Breast epithelium (tissue), 4 donors: ENCODE data around the gene OGDHL. TPM values are rescaled to one million over a fixed set of nuclear protein-coding genes. Genes with fewer than 3 reads are reported as not detected.
A peak's percentile ranks its signal among the peaks of the same experiment; 100 is the strongest.

ENCODE experiments used
- DNase-seq, 2 donors: peaks; one replicate each; pipeline ENCODE4 v3.0.0-alpha.2; 2019; ENCODE audit warnings: low spot score in 2 of 2
- H3K27ac ChIP-seq, 2 donors: fragments of 200-600 bp; sonication (generic) in 1 of 2; one replicate each; pipeline ENCODE4 v1.5.1; 2016 to 2019; ENCODE audit warnings: mild to moderate bottlenecking in 1 of 2
- H3K27me3 ChIP-seq, 2 donors: fragments of 200-600 bp; sonication (generic) in 1 of 2; one replicate each; pipeline versions ENCODE4 v1.5.1 to v1.6.0; 2017 to 2019; ENCODE audit warnings: control low read depth in 1 of 2, mild to moderate bottlenecking in 1 of 2
- H3K36me3 ChIP-seq: fragments of 200-600 bp; one replicate; pipeline ENCODE4 v1.5.1; 2019
- H3K4me1 ChIP-seq, 2 donors: fragments of 200-600 bp; sonication (generic); one replicate each; pipeline ENCODE4 v1.5.1; 2016 to 2019; ENCODE audit warnings: control low read depth in 1 of 2
- H3K4me3 ChIP-seq, 3 donors: fragments of 200-600 bp; sonication (generic); 1 replicate in 2 of 3; 2 replicates in 1 of 3; pipeline ENCODE4 v1.5.1; 2016 to 2019; ENCODE audit warnings: mild to moderate bottlenecking in 3 of 3, moderate library complexity in 2 of 3
- H3K9me3 ChIP-seq, 2 donors: fragments of 200-600 bp; sonication (generic) in 1 of 2; one replicate each; pipeline ENCODE4 v1.5.1; 2016 to 2019; ENCODE audit warnings: control low read depth in 1 of 2
- POLR2A ChIP-seq: fragments of 450-650 bp; IDR thresholded peaks from one replicate; pipeline ENCODE4 v1.6.1; 2016; ENCODE audit warnings: antibody characterized with exemption, mild to moderate bottlenecking, moderate library complexity
- POLR2AphosphoS5 ChIP-seq, 3 donors: sonication (generic); formaldehyde crosslinking; IDR thresholded peaks; one replicate each; pipeline ENCODE4 v1.6.1; 2017; ENCODE audit warnings: antibody characterized with exemption in 3 of 3
- intact Hi-C: fragments of 100-400 bp; cut with DNase I; formaldehyde crosslinking; loops from one replicate; pipeline ENCODE4 v1.15.1; 2023; ENCODE audit warnings: low total_unique reads
- total RNA-seq, 3 donors: library from RNA; depleted of rRNA; stranded (reverse); fragments of >200 nt; gene quantifications; one replicate each; pipeline ENCODE4 v1.1.0, GENCODE V29; 2016
- TF ChIP-seq, protein P1 (sequence below), 3 donors: fragments of 450-650 bp; IDR thresholded peaks; one replicate each; pipeline ENCODE4 v1.5.1; 2016 to 2017; ENCODE audit warnings: antibody characterized with exemption in 3 of 3, mild to moderate bottlenecking in 3 of 3, moderate library complexity in 3 of 3

The OGDHL gene
- total RNA-seq, 3 donors from 2014 or later = not detected

GRCh38 chr10:49747303-49747646 is 14.8 kb downstream of the OGDHL start:
- no peak for DNase-seq
- TF ChIP-seq POLR2AphosphoS5 (IDR thresholded peaks at IDR 0.05) (no peak), POLR2A (no peak)
- TF ChIP-seq, protein P1, sequence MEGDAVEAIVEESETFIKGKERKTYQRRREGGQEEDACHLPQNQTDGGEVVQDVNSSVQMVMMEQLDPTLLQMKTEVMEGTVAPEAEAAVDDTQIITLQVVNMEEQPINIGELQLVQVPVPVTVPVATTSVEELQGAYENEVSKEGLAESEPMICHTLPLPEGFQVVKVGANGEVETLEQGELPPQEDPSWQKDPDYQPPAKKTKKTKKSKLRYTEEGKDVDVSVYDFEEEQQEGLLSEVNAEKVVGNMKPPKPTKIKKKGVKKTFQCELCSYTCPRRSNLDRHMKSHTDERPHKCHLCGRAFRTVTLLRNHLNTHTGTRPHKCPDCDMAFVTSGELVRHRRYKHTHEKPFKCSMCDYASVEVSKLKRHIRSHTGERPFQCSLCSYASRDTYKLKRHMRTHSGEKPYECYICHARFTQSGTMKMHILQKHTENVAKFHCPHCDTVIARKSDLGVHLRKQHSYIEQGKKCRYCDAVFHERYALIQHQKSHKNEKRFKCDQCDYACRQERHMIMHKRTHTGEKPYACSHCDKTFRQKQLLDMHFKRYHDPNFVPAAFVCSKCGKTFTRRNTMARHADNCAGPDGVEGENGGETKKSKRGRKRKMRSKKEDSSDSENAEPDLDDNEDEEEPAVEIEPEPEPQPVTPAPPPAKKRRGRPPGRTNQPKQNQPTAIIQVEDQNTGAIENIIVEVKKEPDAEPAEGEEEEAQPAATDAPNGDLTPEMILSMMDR (IDR thresholded peaks at IDR 0.05) = no peak
- Histone ChIP-seq H3K4me3 (no peak overlapping the region), H3K9me3 (no peaks in the 10 kb centered on the region), H3K27ac (no peak overlapping the region), H3K4me1 (no peaks in the 10 kb centered on the region), H3K36me3 (no peaks in the 10 kb centered on the region), H3K27me3 (no peaks in the 10 kb centered on the region)
- intact Hi-C loops = no loop called here

DNA sequence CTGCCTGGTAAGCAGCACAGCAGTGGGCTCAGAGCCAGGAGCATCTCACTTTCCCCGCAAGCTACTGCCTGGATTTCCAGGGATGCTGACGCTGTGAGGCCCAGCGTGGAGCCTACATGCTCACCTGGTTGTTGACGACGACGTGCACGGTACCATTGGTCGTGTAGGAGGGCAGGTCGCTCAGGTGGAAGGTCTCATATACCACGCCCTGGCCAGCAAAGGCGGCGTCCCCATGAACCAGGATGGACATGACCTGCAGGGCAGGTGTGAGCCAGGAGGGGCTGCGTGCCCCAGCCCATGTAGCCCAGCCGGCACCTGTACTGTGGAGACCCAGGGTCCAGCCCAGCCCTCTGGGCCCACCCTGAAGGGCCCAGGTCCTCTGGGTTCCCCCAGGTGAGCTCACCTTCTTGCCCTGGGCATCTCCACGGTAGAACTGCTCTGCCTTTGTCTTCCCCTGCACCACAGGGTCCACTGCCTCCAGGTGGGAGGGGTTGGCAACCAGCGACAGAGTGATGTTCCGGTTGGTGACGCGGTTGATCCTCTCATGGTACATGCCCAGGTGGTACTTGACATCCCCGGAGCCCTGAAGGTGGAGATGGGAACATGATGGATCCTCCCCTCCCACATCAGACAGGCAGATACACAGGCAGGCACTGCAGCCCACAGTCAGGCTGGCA is 15.4 kb downstream of the OGDHL start:
- H3K36me3 ChIP-seq = no peaks in the 10 kb centered on the region
- no peak overlapping the region for H3K27ac ChIP-seq
- H3K4me3 ChIP-seq = no peak overlapping the region
- DNase-seq = peak in 1 of 2 donors; percentile 12
- intact Hi-C loops = no loop called here
- no peak for TF ChIP-seq POLR2A
- no peak for TF ChIP-seq POLR2AphosphoS5 (IDR thresholded peaks at IDR 0.05)
- TF ChIP-seq, protein P1 (IDR thresholded peaks at IDR 0.05) = no peak
- H3K4me1 ChIP-seq = no peaks in the 10 kb centered on the region
- no peaks in the 10 kb centered on the region for H3K9me3 ChIP-seq
- no peaks in the 10 kb centered on the region for H3K27me3 ChIP-seq

- intact Hi-C loops = no loop called here
- no peaks in the 10 kb centered on the region for H3K4me1 ChIP-seq
- TF ChIP-seq POLR2A = no peak
- TF ChIP-seq, protein P1 (IDR thresholded peaks at IDR 0.05) = no peak
- no peak for TF ChIP-seq POLR2AphosphoS5 (IDR thresholded peaks at IDR 0.05)
- no peaks in the 10 kb centered on the region for H3K27me3 ChIP-seq
- no peaks in the 10 kb centered on the region for H3K36me3 ChIP-seq
- H3K27ac ChIP-seq = no peak overlapping the region
- no peaks in the 10 kb centered on the region for H3K9me3 ChIP-seq
- H3K4me3 ChIP-seq = no peak overlapping the region
- peak in 1 of 2 donors; percentile 2 for DNase-seq
These were observed 16.4 kb downstream of the OGDHL start for GRCh38 chr10:49745756-49746155.

DNA sequence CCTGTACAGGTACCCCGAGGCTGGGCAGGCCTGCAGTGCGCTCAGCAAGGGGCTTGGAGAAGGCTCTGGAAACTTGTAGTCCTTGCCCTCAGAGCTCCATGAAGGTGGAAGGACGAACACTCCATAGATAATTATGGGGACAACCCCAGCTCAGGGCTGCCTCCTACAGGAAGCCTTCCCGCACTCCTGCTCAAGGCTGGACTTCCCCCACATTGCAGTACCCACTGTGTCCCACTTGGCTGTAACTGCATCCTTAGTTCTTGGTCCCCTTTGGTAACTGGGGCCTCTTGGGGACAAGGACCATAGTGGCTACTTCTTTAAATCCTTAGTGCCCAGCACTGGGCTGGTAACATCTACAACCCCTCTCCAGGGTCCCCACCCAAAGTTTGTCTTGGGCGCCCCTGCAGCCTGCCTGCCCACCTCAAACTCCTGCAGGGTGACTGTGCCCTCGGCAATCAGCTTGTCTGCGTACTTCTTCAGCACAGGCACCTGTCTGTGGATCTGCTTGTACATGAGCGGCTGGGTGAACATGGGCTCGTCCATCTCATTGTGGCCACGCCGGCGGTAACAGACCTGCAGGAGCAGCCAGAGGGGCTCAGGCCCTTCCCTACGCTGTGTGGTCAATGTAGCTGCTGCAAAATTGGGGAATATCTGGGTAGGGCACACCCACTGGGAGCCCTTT is 17.1 kb downstream of the OGDHL start:
- Histone ChIP-seq H3K36me3 (no peaks in the 10 kb centered on the region), H3K4me3 (no peak overlapping the region), H3K4me1 (no peaks in the 10 kb centered on the region), H3K27me3 (no peaks in the 10 kb centered on the region), H3K27ac (no peak overlapping the region), H3K9me3 (no peaks in the 10 kb centered on the region)
- intact Hi-C loops = no loop called here
- DNase-seq = peak in 1 of 2 donors; percentile 7
- no peak for TF ChIP-seq POLR2AphosphoS5 (IDR thresholded peaks at IDR 0.05)

DNA sequence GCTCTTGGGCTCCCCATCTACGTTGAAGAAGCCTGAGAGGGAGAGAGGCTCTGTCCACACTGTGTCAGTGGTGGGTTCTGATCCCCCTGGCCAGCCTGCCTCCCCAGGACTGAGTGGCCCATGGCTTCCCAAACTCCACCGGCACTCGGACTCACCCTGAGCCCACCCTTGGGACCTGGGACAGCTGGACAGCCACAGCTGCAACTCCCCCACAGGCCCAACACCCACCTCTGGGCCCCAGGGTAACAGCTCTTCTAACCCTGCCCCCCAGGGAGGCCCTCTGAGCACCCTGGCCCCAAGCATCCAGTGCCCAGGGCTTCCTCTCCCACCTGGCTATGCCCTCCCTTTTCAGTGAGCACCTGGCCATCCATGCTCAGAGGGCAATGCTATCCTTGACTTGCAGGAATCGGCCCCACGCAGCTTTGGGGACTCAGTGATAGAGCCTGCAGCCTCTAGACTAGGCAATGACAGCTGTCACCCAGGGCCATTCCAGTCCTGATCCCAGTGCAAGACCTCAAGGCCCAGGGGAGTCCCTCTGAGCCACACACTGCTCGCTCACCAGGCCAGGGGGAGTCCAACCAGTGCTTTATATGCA is 17.9 kb downstream of the OGDHL start:
- H3K4me3 ChIP-seq = no peak overlapping the region
- H3K9me3 ChIP-seq = no peaks in the 10 kb centered on the region
- no peak overlapping the region for H3K27ac ChIP-seq
- no peaks in the 10 kb centered on the region for H3K4me1 ChIP-seq
- TF ChIP-seq POLR2A = no peak
- TF ChIP-seq, protein P1 (IDR thresholded peaks at IDR 0.05) = no peak
- TF ChIP-seq POLR2AphosphoS5 (IDR thresholded peaks at IDR 0.05) = no peak
- intact Hi-C loops = no loop called here
- DNase-seq = peak in 1 of 2 donors; percentile 12
- H3K27me3 ChIP-seq = no peaks in the 10 kb centered on the region
- no peaks in the 10 kb centered on the region for H3K36me3 ChIP-seq
